ENCODE results near the gene ERFL.
A peak's percentile ranks its signal among the peaks of the same experiment; 100 is the strongest.

ERFL gene
- total RNA-seq = 3.8 reads per million, percentile 14 among the genes with 10 or more reads in this experiment

DNA sequence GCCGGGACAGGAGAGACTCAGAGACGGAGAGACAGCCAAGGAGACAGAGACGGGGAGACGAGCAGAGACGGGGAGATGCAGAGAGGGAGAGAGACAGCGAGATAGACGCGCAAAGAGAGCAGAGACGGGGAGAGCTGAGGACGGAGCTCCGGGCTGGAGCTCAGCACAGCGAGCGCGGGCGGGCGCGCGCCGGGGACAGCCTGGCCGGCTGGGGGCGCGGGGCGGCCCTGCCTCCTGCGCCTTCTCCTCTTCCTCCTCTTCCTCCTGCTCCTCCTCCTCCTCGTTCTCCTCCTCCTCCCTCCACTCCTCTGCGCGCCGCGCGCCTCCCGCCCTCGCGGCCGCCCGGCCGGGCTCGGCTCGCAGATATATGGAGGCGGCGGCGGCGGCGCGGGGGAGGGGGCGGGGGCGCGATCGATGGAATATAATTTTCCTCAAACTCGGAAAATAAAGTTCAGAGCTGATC, at the start of gene ERFL:
TSS of gene ERFL (minus strand) at position 229 of the 463 bp plus-strand sequence. CDS start 15,530 bp downstream, outside the sequence.
- DNase-seq = no peak

DNA sequence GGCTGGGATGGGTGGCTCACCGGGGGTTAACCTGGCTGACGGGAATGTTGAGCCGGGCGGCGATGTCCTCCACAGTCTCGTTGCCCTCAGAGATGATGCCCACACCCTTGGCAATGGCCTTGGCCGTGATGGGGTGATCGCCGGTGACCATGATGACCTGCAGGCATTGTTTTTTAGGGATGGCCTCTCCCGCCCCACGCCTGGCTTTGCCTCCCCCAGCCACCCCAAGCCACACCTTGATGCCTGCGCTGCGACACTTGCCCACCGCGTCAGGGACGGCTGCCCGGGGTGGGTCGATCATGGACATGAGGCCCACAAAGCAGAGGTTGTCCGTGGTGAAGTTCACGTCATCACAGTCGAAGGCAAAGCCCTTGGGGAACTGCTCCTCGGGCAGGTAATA, 49.7 kb upstream of the ERFL start:
- DNase-seq = no peak

GRCh38 chr19:41974652-41975051, 46.4 kb upstream of the ERFL start:
- no peak for DNase-seq

DNA sequence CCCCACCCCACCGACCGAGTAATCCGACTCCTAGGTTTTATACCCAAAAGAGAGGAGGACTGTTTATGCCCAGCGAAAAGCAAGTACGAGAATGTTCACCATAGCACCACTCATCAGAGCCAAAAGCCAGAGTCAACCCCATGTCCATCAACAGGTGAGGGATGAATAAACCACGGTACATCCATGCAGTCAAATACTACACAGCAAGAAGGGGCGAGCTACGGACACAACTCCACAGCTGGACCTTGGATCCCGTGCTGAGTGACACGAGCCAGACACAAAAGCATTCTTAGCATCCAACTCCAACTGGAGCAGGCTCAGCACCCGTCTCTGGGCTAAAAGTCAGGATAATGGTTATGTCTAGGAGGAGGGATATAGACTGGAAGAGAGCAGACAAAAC, 43.1 kb upstream of the ERFL start:
- DNase-seq = no peak

- DNase-seq = no peak
Measured at GRCh38 chr19:41969772-41970458, 41.7 kb upstream of the ERFL start.

DNA sequence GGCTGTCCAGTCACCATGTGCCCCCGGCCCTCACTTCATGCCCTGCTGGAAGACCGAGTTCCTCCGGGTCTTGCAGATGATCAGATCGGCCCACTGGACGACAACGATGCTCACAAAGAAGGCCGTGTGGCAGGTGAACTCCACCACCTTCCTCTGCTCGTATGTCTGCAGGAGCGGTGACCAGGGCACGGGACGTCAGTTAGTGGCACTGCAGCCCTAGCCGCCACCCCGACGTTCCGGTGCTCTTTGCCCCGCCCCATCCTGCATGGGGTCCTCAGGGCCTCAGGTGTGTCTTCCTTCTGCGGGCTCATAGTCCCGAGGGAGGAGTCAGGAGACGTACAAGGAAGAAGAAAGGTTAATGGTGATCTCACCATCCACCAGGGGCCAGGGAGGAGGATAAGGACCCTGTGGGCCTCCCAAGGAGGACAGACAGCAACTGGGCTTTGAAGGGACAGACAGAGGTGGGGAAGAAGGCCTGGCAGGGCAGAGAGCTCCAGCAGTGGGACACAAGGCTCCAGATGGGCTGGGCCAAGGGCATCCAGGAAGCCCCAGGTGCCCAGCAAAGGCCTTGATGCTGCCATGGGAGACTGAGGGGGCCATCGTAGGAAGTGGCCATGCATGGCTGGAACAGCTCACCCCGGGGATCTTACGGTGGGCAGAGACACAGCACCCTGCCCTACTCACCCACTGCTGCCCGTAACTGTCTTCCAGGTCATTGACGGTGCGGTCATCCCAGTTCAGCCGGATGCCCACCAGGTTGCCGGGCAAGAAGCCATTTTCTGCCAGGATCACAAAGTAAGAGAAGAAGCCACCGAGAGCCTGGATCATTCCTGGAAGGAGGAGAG, 40.7 kb upstream of the ERFL start:
- no peak for DNase-seq

GRCh38 chr19:41967054-41967783, 39.0 kb upstream of the ERFL start:
- no peak for DNase-seq

DNA sequence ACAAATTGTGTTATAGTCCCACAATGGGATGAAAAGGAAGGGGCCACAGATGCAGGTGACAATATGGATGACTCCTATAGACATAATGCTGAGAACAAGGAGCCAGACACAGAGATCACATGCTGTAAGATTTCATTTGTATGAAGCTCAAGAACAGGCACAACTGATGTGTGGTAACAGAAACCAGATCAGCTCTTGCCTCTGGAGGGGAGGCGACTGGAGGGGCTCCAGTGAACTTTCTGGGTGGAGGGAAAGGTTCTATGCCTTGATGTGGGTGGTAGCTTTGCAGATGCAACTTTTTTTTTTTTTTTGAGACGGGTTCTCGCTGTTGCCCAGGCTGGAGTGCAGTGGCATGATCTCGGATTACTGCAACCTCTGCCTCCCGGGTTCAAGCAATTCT, 36.9 kb upstream of the ERFL start:
- no peak for DNase-seq

GRCh38 chr19:41960973-41961372, 32.7 kb upstream of the ERFL start:
- DNase-seq = no peak

DNA sequence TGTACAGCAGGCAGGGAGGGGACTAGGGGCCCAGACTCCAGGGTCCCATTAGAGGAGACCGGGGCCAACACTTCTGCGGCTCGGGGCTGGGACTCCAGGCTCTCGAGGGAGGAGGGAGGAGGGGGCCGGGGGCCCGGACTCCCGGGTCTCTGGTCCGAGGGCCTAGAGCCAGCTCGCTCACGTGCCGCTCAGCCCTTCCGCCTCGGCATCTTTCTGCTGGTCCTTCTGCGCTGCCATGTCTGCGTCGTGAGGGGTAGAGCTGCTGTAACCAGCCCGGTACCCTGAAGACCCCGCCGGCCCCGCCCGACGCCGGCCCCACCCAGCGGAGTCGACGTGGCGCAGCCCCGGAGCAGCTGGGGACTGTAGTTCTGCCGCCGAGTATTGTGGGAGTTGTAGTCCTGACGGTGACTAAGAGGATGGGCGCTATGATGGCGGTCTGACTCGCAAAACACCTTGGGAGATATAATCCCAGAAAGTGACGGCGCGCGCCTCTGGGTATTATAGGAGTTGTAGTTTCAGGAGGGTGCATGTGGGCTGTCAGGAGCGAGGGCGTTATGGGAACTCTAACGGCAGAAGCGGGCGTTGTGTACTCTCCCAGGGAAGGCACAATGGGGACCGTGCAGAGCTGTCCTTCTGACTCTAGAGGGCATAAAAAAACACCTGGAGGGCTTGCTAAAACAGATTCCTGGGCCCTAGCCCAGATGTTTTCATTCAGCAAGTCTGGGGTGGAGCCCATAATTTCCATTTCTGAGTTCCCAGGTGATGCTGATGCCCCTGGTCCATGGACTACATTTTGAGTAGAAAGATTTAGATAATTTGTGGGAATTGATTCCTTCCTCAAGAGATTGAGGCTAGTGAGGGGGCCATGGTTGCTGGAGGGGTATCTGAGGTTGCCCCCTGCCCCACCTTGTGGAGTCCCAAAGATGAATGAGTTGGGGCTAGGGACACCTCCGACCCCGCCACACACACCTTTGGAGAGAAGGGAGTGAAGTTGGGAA, 31.1 kb upstream of the ERFL start, which contains the start of gene RABAC1:
TSS of gene RABAC1 (minus strand) at position 266 of the 998 bp plus-strand sequence. CDS start at position 237, 29 bp downstream.
- peak; percentile 89 for DNase-seq

GRCh38 chr19:41958367-41959055, 30.3 kb upstream of the ERFL start:
- peak; percentile 75 for DNase-seq

DNA sequence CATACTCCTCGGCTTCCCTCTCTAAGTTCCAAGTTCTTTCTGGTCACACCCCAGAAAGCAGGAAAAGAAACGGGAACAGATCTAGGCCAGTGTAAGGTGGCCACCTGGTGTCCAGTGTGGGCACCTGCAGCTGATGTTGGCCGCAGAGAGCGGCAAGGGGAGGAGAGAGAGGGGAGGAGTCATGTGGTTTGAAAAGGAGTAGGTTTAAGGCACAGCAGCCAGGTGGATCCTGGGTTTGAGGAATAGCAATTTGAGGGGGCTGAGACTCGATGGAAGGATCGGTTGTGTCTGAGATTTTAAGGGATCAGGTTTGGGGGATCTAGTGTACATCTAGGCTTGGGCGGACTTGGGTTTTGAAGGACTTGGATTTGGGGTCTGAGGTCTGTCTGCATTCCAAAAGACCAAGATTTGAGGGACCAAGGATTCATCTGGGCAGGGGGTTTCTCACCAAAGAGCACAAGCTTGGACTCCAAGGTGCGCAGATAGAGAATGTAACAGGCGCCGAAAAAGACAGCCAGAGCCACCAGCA, 29.7 kb upstream of the ERFL start:
- DNase-seq = no peak

DNA sequence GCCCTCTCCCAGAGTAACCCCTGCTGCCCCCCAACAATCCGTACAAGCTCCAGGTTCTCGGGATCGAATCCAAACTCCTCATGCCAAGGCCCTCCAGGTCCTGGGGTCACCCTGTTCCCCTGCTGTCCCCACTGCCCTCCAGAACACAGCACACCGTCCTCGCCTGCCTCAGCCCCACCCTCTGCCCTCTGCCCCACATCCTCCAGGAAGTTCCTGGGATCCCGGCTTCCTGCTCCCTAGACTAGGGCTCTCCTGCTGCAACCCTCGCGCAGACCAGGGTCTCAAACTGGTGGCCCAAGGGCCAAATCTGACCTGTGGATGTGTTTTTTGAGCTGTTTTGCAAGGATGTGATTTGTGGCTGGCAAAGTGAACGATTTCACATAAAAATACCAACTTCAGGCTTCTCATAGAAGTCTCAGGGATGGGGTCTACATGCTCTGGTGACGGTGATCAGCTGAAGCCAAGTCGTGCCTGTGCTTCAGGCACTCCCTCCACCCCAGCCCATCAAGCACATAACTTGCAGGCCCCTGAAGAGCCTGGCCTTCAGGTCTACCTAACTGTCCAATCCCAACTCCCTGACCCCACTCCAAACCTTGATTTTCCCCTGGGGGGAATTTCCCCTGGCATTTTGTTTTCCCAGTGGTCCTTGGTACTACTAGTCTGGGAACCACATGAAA, 29.1 kb upstream of the ERFL start:
- no peak for DNase-seq

DNA sequence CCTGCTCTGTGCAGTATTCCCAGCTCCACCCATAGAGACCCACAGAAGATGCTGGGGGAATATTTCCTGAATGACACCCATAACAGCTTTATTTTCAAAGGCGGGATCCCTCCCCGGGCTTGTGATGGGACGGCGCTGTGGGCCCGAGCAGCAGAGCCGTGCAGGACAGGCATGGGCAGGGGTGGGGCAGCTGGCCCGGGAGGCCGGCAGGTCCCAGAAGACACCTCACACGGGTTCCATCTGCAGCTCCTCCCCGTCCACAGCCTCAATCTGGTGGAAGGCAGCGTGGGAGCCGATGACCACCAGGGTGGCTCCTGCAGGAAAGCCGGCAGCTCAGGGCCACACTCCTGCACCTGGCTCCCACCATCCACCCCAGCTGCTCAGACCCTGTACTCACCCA, 28.4 kb upstream of the ERFL start:
- no peak for DNase-seq

DNA sequence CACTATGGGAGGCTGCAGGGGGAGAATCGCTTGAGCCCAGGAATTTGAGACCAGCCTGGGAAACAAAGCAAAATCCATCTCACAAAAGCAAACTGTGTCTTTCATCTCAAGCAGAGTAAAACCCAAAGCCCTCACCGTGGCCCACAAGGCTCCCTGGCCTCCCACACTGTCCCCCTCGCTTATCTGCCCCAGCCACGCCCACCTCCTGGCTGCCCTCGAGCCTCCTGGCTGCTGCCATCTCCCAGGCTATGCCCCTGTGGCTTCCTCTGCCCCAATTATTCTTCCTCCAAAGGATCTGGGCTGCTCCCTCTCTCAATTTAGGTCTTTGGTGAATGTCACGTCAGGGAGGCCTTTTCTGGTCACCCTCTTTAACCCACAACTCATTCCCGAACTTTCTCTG, 27.3 kb upstream of the ERFL start:
- DNase-seq = no peak

DNA sequence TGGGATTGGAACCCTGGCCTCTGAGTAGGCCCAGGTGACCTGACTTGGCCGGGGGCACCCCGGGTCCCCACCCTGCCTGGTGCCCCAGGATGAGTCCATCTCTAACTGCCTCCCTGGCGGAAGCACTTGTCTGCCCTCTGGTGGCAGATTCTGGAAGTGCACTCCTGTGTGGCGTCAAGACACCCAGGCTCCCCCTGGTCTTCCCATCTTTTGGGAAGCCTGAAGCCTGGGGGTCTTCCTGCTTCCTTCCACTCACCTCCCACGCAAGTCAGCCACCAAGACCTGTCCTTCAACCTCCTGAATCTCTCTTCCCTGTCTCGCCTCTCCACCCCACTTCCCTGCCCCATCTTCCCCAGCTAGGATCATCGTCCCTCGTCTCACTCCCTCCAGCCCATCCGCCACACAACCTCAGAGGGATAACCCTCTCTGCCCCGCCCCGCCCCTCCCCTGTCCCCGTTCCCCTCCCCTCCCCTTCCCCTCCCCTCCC, 23.5 kb upstream of the ERFL start:
- DNase-seq = peak; percentile 88

- DNase-seq = no peak
Measured at GRCh38 chr19:41947091-41947490, 18.8 kb upstream of the ERFL start.

GRCh38 chr19:41945135-41945766, 17.0 kb upstream of the ERFL start:
- DNase-seq = peak; percentile 90

DNA sequence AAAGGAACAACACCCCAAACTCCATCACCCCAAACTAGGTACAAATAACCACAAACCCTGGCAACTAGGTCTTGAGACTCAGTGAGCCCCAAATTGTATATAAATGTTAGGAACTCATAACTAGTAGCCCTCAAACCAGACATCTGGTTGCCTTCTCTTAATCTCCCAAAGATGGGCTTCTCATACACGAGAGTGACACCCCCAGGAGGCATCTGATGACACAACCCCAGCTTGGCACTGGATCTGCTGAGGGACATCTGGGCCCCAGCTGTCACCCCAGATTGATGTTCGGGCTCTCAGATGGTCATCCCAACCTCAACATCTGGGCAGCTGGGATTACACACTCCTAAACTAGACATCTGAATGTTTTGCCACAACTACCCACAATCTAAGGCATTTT, 16.1 kb upstream of the ERFL start:
- DNase-seq = no peak

Data from effector CD4-positive, alpha-beta T cell (primary cell).